Measurements from ENCODE around the gene PLXNA2.

Gene PLXNA2

GRCh38 chr1:208084220-208084619 is 160.0 kb downstream of the PLXNA2 start:
- DNase-seq: no peak

GRCh38 chr1:208083715-208084085 is 160.5 kb downstream of the PLXNA2 start:
- no peak for DNase-seq

GRCh38 chr1:208083016-208083714 is 161.0 kb downstream of the PLXNA2 start:
- no peak for DNase-seq

GRCh38 chr1:208081972-208082371 is 162.2 kb downstream of the PLXNA2 start:
- DNase-seq: no peak

- no peak for DNase-seq
These were observed 163.5 kb downstream of the PLXNA2 start for GRCh38 chr1:208080396-208081286.

GRCh38 chr1:208079161-208079560 is 165.0 kb downstream of the PLXNA2 start:
- DNase-seq: no peak

- DNase-seq: no peak
These were observed 165.4 kb downstream of the PLXNA2 start for GRCh38 chr1:208078752-208079151.

GRCh38 chr1:208077232-208078075 is 166.7 kb downstream of the PLXNA2 start:
- no peak for DNase-seq

- DNase-seq: no peak
These were observed 169.8 kb downstream of the PLXNA2 start for GRCh38 chr1:208074353-208074752.

GRCh38 chr1:208071435-208072031 is 172.7 kb downstream of the PLXNA2 start:
- no peak for DNase-seq

GRCh38 chr1:208069908-208070307 is 174.3 kb downstream of the PLXNA2 start:
- DNase-seq: no peak

- DNase-seq: no peak
These were observed 174.9 kb downstream of the PLXNA2 start for GRCh38 chr1:208069317-208069716.

GRCh38 chr1:208068908-208069307 is 175.3 kb downstream of the PLXNA2 start:
- no peak for DNase-seq

- no peak for DNase-seq
These were observed 175.8 kb downstream of the PLXNA2 start for GRCh38 chr1:208068407-208068806.

- no peak for DNase-seq
These were observed 177.6 kb downstream of the PLXNA2 start for GRCh38 chr1:208066583-208066982.

GRCh38 chr1:208065862-208066261 is 178.3 kb downstream of the PLXNA2 start:
- no peak for DNase-seq

- no peak for DNase-seq
These were observed 182.6 kb downstream of the PLXNA2 start for GRCh38 chr1:208061632-208062031.

GRCh38 chr1:208061118-208061517 is 183.1 kb downstream of the PLXNA2 start:
- DNase-seq: no peak

- DNase-seq: no peak
These were observed 183.8 kb downstream of the PLXNA2 start for GRCh38 chr1:208060215-208060869.

GRCh38 chr1:208059409-208060001 is 184.7 kb downstream of the PLXNA2 start:
- DNase-seq: no peak

GRCh38 chr1:208058756-208059155 is 185.4 kb downstream of the PLXNA2 start:
- no peak for DNase-seq

GRCh38 chr1:208058267-208058666 is 185.9 kb downstream of the PLXNA2 start:
- DNase-seq: no peak
